Panc1 (cell line): ENCODE results near the gene DSCAM.
"Not testable (repeated sequence)": the region's sequence is repeated elsewhere in the genome, so short reads cannot be mapped to it uniquely, and the experiment has no call there.

Experiments used
- POLR2AphosphoS5 ChIP-seq: IDR thresholded peaks from 2 replicates; pipeline ENCODE4 v1.6.1; 2012; ENCODE audit warnings: mild to moderate bottlenecking, low read depth, low read length, moderate library complexity
- REST ChIP-seq, 2 experiments: IDR thresholded peaks; 2 replicates each; pipeline ENCODE4 v1.6.1; 2011 to 2012; ENCODE audit warnings: low read depth in 2 of 2, control low read depth in 1 of 2, low read length in 1 of 2, mild to moderate bottlenecking in 1 of 2, moderate library complexity in 1 of 2; ENCODE audit not compliant: insufficient read depth in 1 of 2
- SIN3A ChIP-seq: IDR thresholded peaks from 2 replicates; pipeline ENCODE4 v1.6.1; 2012; ENCODE audit warnings: low read depth, mild to moderate bottlenecking, low read length, moderate library complexity, borderline replicate concordance; ENCODE audit not compliant: insufficient read depth
- TCF7L2 ChIP-seq: IDR thresholded peaks from 2 replicates; pipeline ENCODE4 v1.6.1; 2011; ENCODE audit warnings: mild to moderate bottlenecking, low read depth, low read length, inconsistent platforms
- TF ChIP-seq, protein P1 (sequence below): fragments of 450-650 bp; IDR thresholded peaks from 2 replicates; pipeline ENCODE4 v1.5.1; 2017; ENCODE audit warnings: mild to moderate bottlenecking

GRCh38 chr21:40182491-40182890, 664.5 kb downstream of the DSCAM start:
- TF ChIP-seq TCF7L2; POLR2AphosphoS5; REST (IDR thresholded peaks at IDR 0.05; ENCODE audit: insufficient read depth in 1 of 2, low read depth in 2 of 2, low read length in 1 of 2); SIN3A: not testable (repeated sequence)
- TF ChIP-seq, protein P1, sequence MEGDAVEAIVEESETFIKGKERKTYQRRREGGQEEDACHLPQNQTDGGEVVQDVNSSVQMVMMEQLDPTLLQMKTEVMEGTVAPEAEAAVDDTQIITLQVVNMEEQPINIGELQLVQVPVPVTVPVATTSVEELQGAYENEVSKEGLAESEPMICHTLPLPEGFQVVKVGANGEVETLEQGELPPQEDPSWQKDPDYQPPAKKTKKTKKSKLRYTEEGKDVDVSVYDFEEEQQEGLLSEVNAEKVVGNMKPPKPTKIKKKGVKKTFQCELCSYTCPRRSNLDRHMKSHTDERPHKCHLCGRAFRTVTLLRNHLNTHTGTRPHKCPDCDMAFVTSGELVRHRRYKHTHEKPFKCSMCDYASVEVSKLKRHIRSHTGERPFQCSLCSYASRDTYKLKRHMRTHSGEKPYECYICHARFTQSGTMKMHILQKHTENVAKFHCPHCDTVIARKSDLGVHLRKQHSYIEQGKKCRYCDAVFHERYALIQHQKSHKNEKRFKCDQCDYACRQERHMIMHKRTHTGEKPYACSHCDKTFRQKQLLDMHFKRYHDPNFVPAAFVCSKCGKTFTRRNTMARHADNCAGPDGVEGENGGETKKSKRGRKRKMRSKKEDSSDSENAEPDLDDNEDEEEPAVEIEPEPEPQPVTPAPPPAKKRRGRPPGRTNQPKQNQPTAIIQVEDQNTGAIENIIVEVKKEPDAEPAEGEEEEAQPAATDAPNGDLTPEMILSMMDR = not testable (repeated sequence)
